GM12801 (cell line): Measurements from ENCODE around the gene CCDC63.

Experiments used
- TF ChIP-seq, protein P1 (sequence below): IDR thresholded peaks from one replicate; pipeline ENCODE4 v1.5.1; 2011; ENCODE audit warnings: control low read depth; ENCODE audit not compliant: insufficient read length; ENCODE audit errors: extremely low read depth

Gene CCDC63

GRCh38 chr12:110822821-110823415, 23.9 kb upstream of the CCDC63 start:
- TF ChIP-seq, protein P1, sequence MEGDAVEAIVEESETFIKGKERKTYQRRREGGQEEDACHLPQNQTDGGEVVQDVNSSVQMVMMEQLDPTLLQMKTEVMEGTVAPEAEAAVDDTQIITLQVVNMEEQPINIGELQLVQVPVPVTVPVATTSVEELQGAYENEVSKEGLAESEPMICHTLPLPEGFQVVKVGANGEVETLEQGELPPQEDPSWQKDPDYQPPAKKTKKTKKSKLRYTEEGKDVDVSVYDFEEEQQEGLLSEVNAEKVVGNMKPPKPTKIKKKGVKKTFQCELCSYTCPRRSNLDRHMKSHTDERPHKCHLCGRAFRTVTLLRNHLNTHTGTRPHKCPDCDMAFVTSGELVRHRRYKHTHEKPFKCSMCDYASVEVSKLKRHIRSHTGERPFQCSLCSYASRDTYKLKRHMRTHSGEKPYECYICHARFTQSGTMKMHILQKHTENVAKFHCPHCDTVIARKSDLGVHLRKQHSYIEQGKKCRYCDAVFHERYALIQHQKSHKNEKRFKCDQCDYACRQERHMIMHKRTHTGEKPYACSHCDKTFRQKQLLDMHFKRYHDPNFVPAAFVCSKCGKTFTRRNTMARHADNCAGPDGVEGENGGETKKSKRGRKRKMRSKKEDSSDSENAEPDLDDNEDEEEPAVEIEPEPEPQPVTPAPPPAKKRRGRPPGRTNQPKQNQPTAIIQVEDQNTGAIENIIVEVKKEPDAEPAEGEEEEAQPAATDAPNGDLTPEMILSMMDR: no peak

GRCh38 chr12:110824342-110824741, 22.4 kb upstream of the CCDC63 start:
- TF ChIP-seq, protein P1: no peak

- TF ChIP-seq, protein P1: no peak
These were observed 21.3 kb upstream of the CCDC63 start for GRCh38 chr12:110825530-110825929.

DNA sequence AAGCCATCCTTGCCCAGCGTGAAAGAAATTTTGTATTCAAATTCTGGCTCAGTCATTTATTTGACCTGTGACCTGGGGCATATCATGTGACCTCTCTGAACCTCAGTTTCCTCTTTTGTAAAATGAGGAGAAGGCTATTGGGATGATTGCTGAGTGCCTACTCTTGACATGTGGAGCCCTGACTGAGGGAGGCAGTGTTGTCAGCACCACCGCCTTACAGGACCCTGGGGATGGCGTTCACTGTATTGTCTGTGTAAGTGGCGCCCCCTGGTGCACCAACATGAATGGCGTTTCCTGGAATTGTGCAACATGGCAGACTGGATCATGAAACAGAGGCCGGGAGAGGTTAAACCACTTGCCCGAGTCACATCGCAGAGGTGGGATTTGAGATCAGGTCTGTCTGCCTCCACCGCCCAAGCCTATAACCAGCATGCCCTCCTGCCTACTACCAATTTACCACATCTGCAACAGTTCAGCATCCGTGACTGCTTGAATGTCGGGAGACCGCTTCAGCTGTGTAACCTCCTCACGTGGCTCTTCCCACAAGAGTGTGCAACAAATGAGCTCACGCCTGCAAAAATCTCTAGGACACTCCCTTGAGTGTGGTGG, 20.1 kb upstream of the CCDC63 start:
- TF ChIP-seq, protein P1: peak; percentile 85

- TF ChIP-seq, protein P1: no peak
These were observed 17.5 kb upstream of the CCDC63 start for GRCh38 chr12:110829308-110829707.

DNA sequence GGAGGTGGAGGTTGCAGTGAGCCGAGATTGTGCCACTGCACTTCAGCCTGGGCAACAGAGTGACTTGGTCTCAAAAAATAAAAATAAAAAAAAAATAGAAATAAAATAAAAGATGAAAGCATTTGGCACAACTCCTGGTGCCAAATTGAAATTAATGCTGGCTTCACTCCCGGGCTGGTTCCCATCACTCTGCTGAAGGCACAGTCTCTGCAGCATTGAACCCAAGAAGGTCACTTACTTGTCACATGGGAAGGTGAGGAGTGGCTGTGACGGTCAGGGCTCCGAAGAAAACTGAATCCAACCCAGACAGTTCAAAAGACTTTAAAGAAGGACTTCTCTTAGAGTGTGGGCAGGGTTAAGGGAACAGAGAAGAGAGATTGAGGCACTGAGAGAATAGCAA, 10.5 kb upstream of the CCDC63 start:
- TF ChIP-seq, protein P1: no peak

- TF ChIP-seq, protein P1: no peak
These were observed 5.8 kb upstream of the CCDC63 start for GRCh38 chr12:110841007-110841406.
